Endothelial cell of umbilical vein (primary cell): ENCODE data around the gene SLC7A10. TPM values are rescaled to one million over a fixed set of nuclear protein-coding genes. Genes with fewer than 3 reads are reported as not detected.

Source experiments
- BruUV-seq: library from RNA; stranded (reverse); fragments of 400-500 nt; replicated peaks from 2 replicates; lab custom pipeline; 2021; lab: Mats Ljungman, UMichigan
- CTCF ChIA-PET: fragments of 300-600, 350-600 bp; sonication (Branson Sonifier 250); formaldehyde crosslinking; loops from one replicate; lab custom pipeline; 2021; ENCODE audit warnings: antibody characterized with exemption, inconsistent platforms; lab: Charles Lee
- POLR2A ChIA-PET: fragments of 300-600, 350-600 bp; sonication (Branson Sonifier 250); formaldehyde crosslinking; loops from one replicate; lab custom pipeline; 2021; ENCODE audit warnings: antibody characterized with exemption, inconsistent platforms; lab: Charles Lee
- DNase-seq: peaks from one replicate; pipeline ENCODE4 v3.0.0-alpha.2; 2011; ENCODE audit warnings: low read depth, low spot score
- FAIRE-seq: peaks from 2 replicates; lab custom pipeline; 2011; peaks lifted over from hg19 to GRCh38; lab: Jason Lieb, UNC
- H2AFZ ChIP-seq: 2 replicates; pipeline ENCODE4 v1.6.0; 2012; ENCODE audit warnings: low read depth, low read length, control low read depth, inconsistent platforms
- H3K27ac ChIP-seq: 2 replicates; pipeline ENCODE4 v1.5.1; 2011; ENCODE audit warnings: low read depth, mild to moderate bottlenecking, control low read depth, low read length, moderate library complexity; ENCODE audit not compliant: insufficient read depth
- H3K27me3 ChIP-seq, 2 experiments: 2 replicates each; pipeline versions ENCODE4 v1.6.0 to v1.6.1; 2011; ENCODE audit warnings: low read length in 2 of 2, mixed read lengths in 1 of 2; ENCODE audit not compliant: control insufficient read depth in 2 of 2, insufficient read depth in 2 of 2
- H3K36me3 ChIP-seq, 2 experiments: 2 replicates in 1 of 2; 3 replicates in 1 of 2; pipeline ENCODE4 v1.5.1; 2011; ENCODE audit warnings: low read length in 2 of 2, mild to moderate bottlenecking in 1 of 2, moderate library complexity in 1 of 2; ENCODE audit not compliant: control insufficient read depth in 2 of 2, insufficient read depth in 2 of 2; ENCODE audit errors: extremely low read depth in 1 of 2
- H3K4me1 ChIP-seq: 3 replicates; pipeline ENCODE4 v1.5.1; 2011; ENCODE audit warnings: mild to moderate bottlenecking, low read length; ENCODE audit not compliant: control insufficient read depth, insufficient read depth; ENCODE audit errors: extremely low read depth
- H3K4me2 ChIP-seq: 2 replicates; pipeline ENCODE4 v1.6.1; 2011; ENCODE audit warnings: low read length, control low read depth, mixed read lengths; ENCODE audit not compliant: insufficient read depth
- H3K4me3 ChIP-seq, 3 experiments: fragments of 200-600 bp in 1 of 3; sonication (generic), shearing (Covaris generic) in 1 of 3; replicated peaks in 1 of 3; 2 replicates each; pipeline ENCODE4 v1.5.1; 2011 to 2016; ENCODE audit warnings: control low read depth in 3 of 3, low read length in 3 of 3, mild to moderate bottlenecking in 2 of 3, inconsistent platforms in 1 of 3, low read depth in 1 of 3, moderate library complexity in 1 of 3; ENCODE audit not compliant: insufficient read depth in 1 of 3
- H3K79me2 ChIP-seq: 2 replicates; pipeline ENCODE4 v1.6.0; 2012; ENCODE audit warnings: low read length, inconsistent platforms; ENCODE audit not compliant: control insufficient read depth, insufficient read depth
- H3K9ac ChIP-seq: replicated peaks from 2 replicates; pipeline ENCODE3; 2011; ENCODE audit warnings: low read length, control low read depth; ENCODE audit not compliant: insufficient read depth; ENCODE audit errors: extremely low read depth
- H3K9me1 ChIP-seq: replicated peaks from 3 replicates; pipeline ENCODE4 v1.6.0; 2011; ENCODE audit warnings: mild to moderate bottlenecking, low read length; ENCODE audit not compliant: control insufficient read depth, insufficient read depth; ENCODE audit errors: extremely low read depth
- H3K9me3 ChIP-seq: replicated peaks from 2 replicates; pipeline ENCODE4 v1.5.1; 2012; ENCODE audit warnings: low read length, inconsistent platforms; ENCODE audit not compliant: control insufficient read depth, insufficient read depth
- H4K20me1 ChIP-seq: replicated peaks from 2 replicates; pipeline ENCODE3; 2011; ENCODE audit warnings: mild to moderate bottlenecking, low read length; ENCODE audit not compliant: control insufficient read depth, insufficient read depth; ENCODE audit errors: extremely low read depth
- CTCF ChIP-seq, 2 donors: IDR thresholded peaks; 1 replicate in 1 of 2; 2 replicates in 1 of 2; pipeline ENCODE4 v1.5.1; 2011; ENCODE audit warnings: low read length in 2 of 2, mild to moderate bottlenecking in 2 of 2, moderate library complexity in 2 of 2, control low read depth in 1 of 2, inconsistent platforms in 1 of 2, low read depth in 1 of 2; ENCODE audit not compliant: insufficient read depth in 1 of 2; ENCODE audit errors: extremely low read depth in 1 of 2
- EZH2 ChIP-seq: IDR thresholded peaks from 2 replicates; pipeline ENCODE4 v1.6.1; 2012; ENCODE audit warnings: borderline replicate concordance, low read depth, mild to moderate bottlenecking, moderate library complexity, low read length, inconsistent platforms; ENCODE audit not compliant: severe bottlenecking
- FOS ChIP-seq: IDR thresholded peaks from 2 replicates; pipeline ENCODE4 v1.6.1; 2011; ENCODE audit warnings: mild to moderate bottlenecking, low read length, moderate library complexity, borderline replicate concordance; ENCODE audit not compliant: insufficient read depth
- GATA2 ChIP-seq: IDR thresholded peaks from 2 replicates; pipeline ENCODE4 v1.7.0; 2011; ENCODE audit warnings: low read depth, mild to moderate bottlenecking, moderate library complexity, mixed read lengths, low read length; ENCODE audit not compliant: insufficient read length, insufficient read depth
- JUN ChIP-seq: IDR thresholded peaks from 2 replicates; pipeline ENCODE4 v1.6.1; 2011; ENCODE audit warnings: borderline replicate concordance, low read depth; ENCODE audit not compliant: insufficient read length, insufficient read depth
- MAX ChIP-seq: IDR thresholded peaks from 2 replicates; pipeline ENCODE4 v1.6.1; 2011; ENCODE audit not compliant: insufficient read depth, insufficient read length
- MYC ChIP-seq: IDR thresholded peaks from one replicate; pipeline ENCODE4 v1.6.1; 2011; ENCODE audit warnings: mild to moderate bottlenecking, low read depth, low read length
- POLR2A ChIP-seq: IDR thresholded peaks from 2 replicates; pipeline ENCODE4 v1.6.1; 2012; ENCODE audit warnings: low read depth, mild to moderate bottlenecking, control low read depth, low read length
- POLR2AphosphoS5 ChIP-seq: IDR thresholded peaks from 2 replicates; pipeline ENCODE4 v1.6.1; 2012; ENCODE audit warnings: low read depth, mild to moderate bottlenecking, control low read depth, low read length, moderate library complexity; ENCODE audit not compliant: insufficient read depth
- dilution Hi-C: fragments of 300-500 bp; cut with MboI; formaldehyde crosslinking; loops from one replicate; pipeline ENCODE4 v1.15.0; 2019; ENCODE audit warnings: low sequenced_read_pairs; ENCODE audit not compliant: extremely low pct_ligation_motif_present
- intact Hi-C: fragments of 100-400 bp; cut with micrococcal nuclease; formaldehyde crosslinking; loops from one replicate; pipeline ENCODE4 v1.10.0; 2022
- polyA plus RNA-seq, 4 experiments: library from polyadenylated mRNA; depleted of rRNA in 3 of 4; stranded (reverse) in 3 of 4; unstranded in 1 of 4; fragments of >200 nt; gene quantifications; 2 replicates each; pipeline versions ENCODE4 v1.2.1 to v1.2.3, GENCODE V29; 2011 to 2012; ENCODE audit warnings: missing spikeins in 1 of 4
- total RNA-seq: library from RNA; stranded (reverse); gene quantifications from 2 replicates; pipeline ENCODE4 v1.2.3, GENCODE V29; 2021

SLC7A10 gene
- total and polyA plus RNA-seq, 2 donors (not counting 3 experiments of a cell fraction or from before 2014, with no cell fraction given) = not detected

GRCh38 chr19:33255781-33256180 is 30.1 kb upstream of the SLC7A10 start:
- Histone ChIP-seq H3K79me2 (no peaks in the 10 kb centered on the region), H2AFZ (no peak overlapping the region), H3K9me1 (no peaks in the 10 kb centered on the region), H3K4me3 (no peak overlapping the region), H3K9me3 (no peaks in the 10 kb centered on the region), H3K27ac (no peak overlapping the region), H3K4me2 (no peak overlapping the region), H3K36me3 (no peaks in the 10 kb centered on the region), H3K27me3 (no peaks in the 10 kb centered on the region), H4K20me1 (no peaks in the 10 kb centered on the region), H3K9ac (no peak overlapping the region), H3K4me1 (no peaks in the 10 kb centered on the region)
- no peak for TF ChIP-seq JUN
- no peak for TF ChIP-seq FOS
- no peak for TF ChIP-seq CTCF (IDR thresholded peaks at IDR 0.05; ENCODE audit: extremely low read depth in 1 of 2, insufficient read depth in 1 of 2, low read depth in 1 of 2, low read length in 2 of 2)
- no peak for TF ChIP-seq MAX
- no peak for TF ChIP-seq POLR2A
- no peak for TF ChIP-seq GATA2
- no peak for TF ChIP-seq POLR2AphosphoS5
- no peak for TF ChIP-seq MYC
- no peak for TF ChIP-seq EZH2
- CTCF ChIA-PET = interaction anchor here (1.0 to 1.3 kb wide), 2 partner anchors 14 to 20 kb away, joined by 3 read pairs; no protein-coding TSS in a partner anchor
- BruUV-seq = no TSS peak
- FAIRE-seq (no peak), DNase-seq (no peak)
- POLR2A ChIA-PET = no interaction called here
- intact Hi-C loops (no loop called here), dilution Hi-C loops (no loop called here)
